Measurements from ENCODE around the gene ATN1. TPM values are rescaled to one million over a fixed set of nuclear protein-coding genes. Genes with fewer than 3 reads are reported as not detected.

ATN1 gene
- total RNA-seq, 4 donors from 2014 or later, result 11.5 to 31.5 (median 26.5) TPM

DNA sequence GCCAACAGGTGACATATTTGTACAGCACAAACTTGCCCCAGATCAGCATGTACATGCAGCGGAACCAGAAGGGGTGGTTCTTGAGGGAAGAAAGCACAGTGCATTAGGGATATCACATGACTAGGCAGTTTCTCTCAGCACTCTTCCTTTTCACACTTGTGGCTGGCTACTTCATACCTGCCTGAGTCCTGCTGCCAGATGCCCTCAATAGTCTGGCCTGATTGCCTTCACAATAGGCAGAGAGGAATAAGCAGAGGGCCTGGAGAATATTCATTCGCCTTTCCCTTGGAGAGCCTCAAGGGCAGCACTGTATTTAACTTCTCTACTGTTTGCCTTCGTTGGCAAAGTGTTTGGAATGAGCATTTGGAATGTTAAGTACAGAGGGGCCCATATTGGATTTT is 50.9 kb downstream of the ATN1 start:
- H3K27ac ChIP-seq, result peak overlapping the region in 2 of 4 donors; percentile 38 to 52
- H3K4me3 ChIP-seq, result no peak overlapping the region
- no peaks in the 10 kb centered on the region for H3K9me3 ChIP-seq
- ATAC-seq (peak; percentile 18 to 32), DNase-seq (no peak)
- TF ChIP-seq, protein P1, sequence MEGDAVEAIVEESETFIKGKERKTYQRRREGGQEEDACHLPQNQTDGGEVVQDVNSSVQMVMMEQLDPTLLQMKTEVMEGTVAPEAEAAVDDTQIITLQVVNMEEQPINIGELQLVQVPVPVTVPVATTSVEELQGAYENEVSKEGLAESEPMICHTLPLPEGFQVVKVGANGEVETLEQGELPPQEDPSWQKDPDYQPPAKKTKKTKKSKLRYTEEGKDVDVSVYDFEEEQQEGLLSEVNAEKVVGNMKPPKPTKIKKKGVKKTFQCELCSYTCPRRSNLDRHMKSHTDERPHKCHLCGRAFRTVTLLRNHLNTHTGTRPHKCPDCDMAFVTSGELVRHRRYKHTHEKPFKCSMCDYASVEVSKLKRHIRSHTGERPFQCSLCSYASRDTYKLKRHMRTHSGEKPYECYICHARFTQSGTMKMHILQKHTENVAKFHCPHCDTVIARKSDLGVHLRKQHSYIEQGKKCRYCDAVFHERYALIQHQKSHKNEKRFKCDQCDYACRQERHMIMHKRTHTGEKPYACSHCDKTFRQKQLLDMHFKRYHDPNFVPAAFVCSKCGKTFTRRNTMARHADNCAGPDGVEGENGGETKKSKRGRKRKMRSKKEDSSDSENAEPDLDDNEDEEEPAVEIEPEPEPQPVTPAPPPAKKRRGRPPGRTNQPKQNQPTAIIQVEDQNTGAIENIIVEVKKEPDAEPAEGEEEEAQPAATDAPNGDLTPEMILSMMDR (IDR thresholded peaks at IDR 0.05 in 4 of 5, conservative IDR thresholded peaks at IDR 0.05 in 1 of 5), result no peak
- no peak for TF ChIP-seq POLR2A (IDR thresholded peaks at IDR 0.05)
- H3K4me1 ChIP-seq, result no peaks in the 10 kb centered on the region
- H3K36me3 ChIP-seq, result peaks cover 0 to 95% of the 10 kb centered on the region in 2 donors
- intact Hi-C loops (cut with DNase I; ENCODE audit: low total_unique reads) (loop anchor here (10.0 kb wide), 1 partner anchor 294 kb away; the partner anchor contains the start of gene ZNF384), in situ Hi-C loops (cut with MboI; ENCODE audit: low sequenced_read_pairs in 4 of 4) (no loop called here)
- H3K27me3 ChIP-seq, result no peaks in the 10 kb centered on the region

GRCh38 chr12:6979021-6979420 is 51.3 kb downstream of the ATN1 start:
- no peak for ATAC-seq
- peak overlapping the region in 2 of 4 donors; percentile 38 to 52 for H3K27ac ChIP-seq
- H3K9me3 ChIP-seq, result no peaks in the 10 kb centered on the region
- no peaks in the 10 kb centered on the region for H3K27me3 ChIP-seq
- intact Hi-C loops (cut with DNase I; ENCODE audit: low total_unique reads), result loop anchor here (10.0 kb wide), 1 partner anchor 294 kb away; the partner anchor contains the start of gene ZNF384
- H3K36me3 ChIP-seq, result peaks cover 0 to 93% of the 10 kb centered on the region in 2 donors
- in situ Hi-C loops (cut with MboI; ENCODE audit: low sequenced_read_pairs in 4 of 4), result no loop called here
- no peak for DNase-seq
- no peaks in the 10 kb centered on the region for H3K4me1 ChIP-seq
- H3K4me3 ChIP-seq, result no peak overlapping the region
- TF ChIP-seq POLR2A (IDR thresholded peaks at IDR 0.05), result no peak
- TF ChIP-seq, protein P1 (IDR thresholded peaks at IDR 0.05 in 4 of 5, conservative IDR thresholded peaks at IDR 0.05 in 1 of 5), result no peak

DNA sequence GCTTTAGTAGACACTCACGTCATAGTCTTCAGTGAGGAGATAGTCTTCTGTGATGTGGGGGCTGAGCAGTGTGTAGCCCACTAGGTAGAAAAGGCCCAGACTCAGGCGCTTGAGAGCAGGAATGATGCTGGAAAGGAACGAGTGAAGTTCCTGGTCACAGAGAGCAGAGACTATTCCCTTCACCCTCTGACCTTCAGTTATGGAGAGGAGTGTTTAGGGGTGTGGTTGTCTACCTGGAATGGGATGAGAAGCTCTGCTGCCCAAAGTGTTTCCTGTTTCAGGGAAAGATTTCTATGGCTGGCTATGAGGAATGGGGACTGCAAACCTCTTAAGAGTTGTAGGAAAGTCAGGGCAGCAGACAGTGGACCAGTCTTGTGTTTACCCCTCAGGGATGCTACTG is 51.7 kb downstream of the ATN1 start:
- intact Hi-C loops (cut with DNase I; ENCODE audit: low total_unique reads), result loop anchor here (10.0 kb wide), 1 partner anchor 295 kb away; the partner anchor contains the start of gene ZNF384
- TF ChIP-seq, protein P1 (IDR thresholded peaks at IDR 0.05 in 4 of 5, conservative IDR thresholded peaks at IDR 0.05 in 1 of 5), result no peak
- TF ChIP-seq POLR2A (IDR thresholded peaks at IDR 0.05), result no peak
- DNase-seq, result no peak
- in situ Hi-C loops (cut with MboI; ENCODE audit: low sequenced_read_pairs in 4 of 4), result no loop called here
- no peak for ATAC-seq
- H3K4me3 ChIP-seq, result no peak overlapping the region
- peak overlapping the region in 1 of 4 donors; percentile 52 for H3K27ac ChIP-seq
- H3K9me3 ChIP-seq, result no peaks in the 10 kb centered on the region
- peaks cover 0 to 89% of the 10 kb centered on the region in 2 donors for H3K36me3 ChIP-seq
- no peaks in the 10 kb centered on the region for H3K4me1 ChIP-seq
- no peaks in the 10 kb centered on the region for H3K27me3 ChIP-seq

DNA sequence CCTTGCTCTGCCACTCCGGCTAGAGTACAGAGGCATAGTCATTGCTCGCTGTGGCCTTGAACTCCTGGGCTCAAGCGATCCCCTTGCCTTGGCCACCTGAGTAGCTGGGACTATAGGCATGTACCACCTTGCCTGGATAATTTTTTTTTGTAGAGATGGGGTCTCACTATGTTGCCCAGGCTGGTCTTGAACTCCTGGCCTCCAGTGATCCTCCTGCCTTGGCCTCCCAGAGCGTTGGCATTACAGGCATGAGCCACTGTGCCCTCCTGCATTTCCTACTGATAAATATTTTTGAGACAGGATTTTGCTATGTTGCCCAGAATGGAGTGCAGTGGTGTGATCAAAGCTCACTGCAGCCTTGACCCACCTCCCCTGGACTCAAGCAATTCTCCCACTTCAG is 52.3 kb downstream of the ATN1 start:
- intact Hi-C loops (cut with DNase I; ENCODE audit: low total_unique reads) (no loop called here), in situ Hi-C loops (cut with MboI; ENCODE audit: low sequenced_read_pairs in 4 of 4) (no loop called here)
- no peaks in the 10 kb centered on the region for H3K9me3 ChIP-seq
- H3K4me1 ChIP-seq, result no peaks in the 10 kb centered on the region
- no peak overlapping the region for H3K4me3 ChIP-seq
- ATAC-seq (no peak), DNase-seq (no peak)
- peaks cover 0 to 83% of the 10 kb centered on the region in 2 donors for H3K36me3 ChIP-seq
- no peak for TF ChIP-seq POLR2A (IDR thresholded peaks at IDR 0.05)
- TF ChIP-seq, protein P1 (IDR thresholded peaks at IDR 0.05 in 4 of 5, conservative IDR thresholded peaks at IDR 0.05 in 1 of 5), result no peak
- peak overlapping the region in 1 of 4 donors; percentile 43 for H3K27ac ChIP-seq
- no peaks in the 10 kb centered on the region for H3K27me3 ChIP-seq

- DNase-seq (no peak), ATAC-seq (no peak)
- H3K4me3 ChIP-seq, result no peak overlapping the region
- H3K36me3 ChIP-seq, result peaks cover 0 to 76% of the 10 kb centered on the region in 2 donors
- H3K27ac ChIP-seq, result peak overlapping the region in 2 of 4 donors; percentile 34 to 43
- TF ChIP-seq POLR2A (IDR thresholded peaks at IDR 0.05), result no peak
- TF ChIP-seq, protein P1 (IDR thresholded peaks at IDR 0.05 in 4 of 5, conservative IDR thresholded peaks at IDR 0.05 in 1 of 5), result no peak
- no peaks in the 10 kb centered on the region for H3K4me1 ChIP-seq
- no peaks in the 10 kb centered on the region for H3K27me3 ChIP-seq
- in situ Hi-C loops (cut with MboI; ENCODE audit: low sequenced_read_pairs in 4 of 4) (no loop called here), intact Hi-C loops (cut with DNase I; ENCODE audit: low total_unique reads) (no loop called here)
- no peaks in the 10 kb centered on the region for H3K9me3 ChIP-seq
Observed at GRCh38 chr12:6980740-6981139, 53.0 kb downstream of the ATN1 start.
